Sigmoid colon (tissue), 4 donors: ENCODE measurements around the gene MGMT.

ENCODE experiments used
- EP300 ChIP-seq, 4 donors: sonication (generic); formaldehyde crosslinking; IDR thresholded peaks; one replicate each; pipeline ENCODE4 v1.6.1; 2017; ENCODE audit warnings: antibody characterized with exemption in 4 of 4
- TF ChIP-seq, protein P1 (sequence below), 4 experiments: fragments of 450-650 bp in 3 of 4; fragments of 200-600 bp in 1 of 4; IDR thresholded peaks; one replicate each; pipeline ENCODE4 v1.5.1; 2016 to 2019; ENCODE audit warnings: antibody characterized with exemption in 4 of 4, mild to moderate bottlenecking in 3 of 4, moderate library complexity in 2 of 4

GRCh38 chr10:129505500-129506075 lies 38.5 kb downstream of the MGMT start:
- TF ChIP-seq, protein P1, sequence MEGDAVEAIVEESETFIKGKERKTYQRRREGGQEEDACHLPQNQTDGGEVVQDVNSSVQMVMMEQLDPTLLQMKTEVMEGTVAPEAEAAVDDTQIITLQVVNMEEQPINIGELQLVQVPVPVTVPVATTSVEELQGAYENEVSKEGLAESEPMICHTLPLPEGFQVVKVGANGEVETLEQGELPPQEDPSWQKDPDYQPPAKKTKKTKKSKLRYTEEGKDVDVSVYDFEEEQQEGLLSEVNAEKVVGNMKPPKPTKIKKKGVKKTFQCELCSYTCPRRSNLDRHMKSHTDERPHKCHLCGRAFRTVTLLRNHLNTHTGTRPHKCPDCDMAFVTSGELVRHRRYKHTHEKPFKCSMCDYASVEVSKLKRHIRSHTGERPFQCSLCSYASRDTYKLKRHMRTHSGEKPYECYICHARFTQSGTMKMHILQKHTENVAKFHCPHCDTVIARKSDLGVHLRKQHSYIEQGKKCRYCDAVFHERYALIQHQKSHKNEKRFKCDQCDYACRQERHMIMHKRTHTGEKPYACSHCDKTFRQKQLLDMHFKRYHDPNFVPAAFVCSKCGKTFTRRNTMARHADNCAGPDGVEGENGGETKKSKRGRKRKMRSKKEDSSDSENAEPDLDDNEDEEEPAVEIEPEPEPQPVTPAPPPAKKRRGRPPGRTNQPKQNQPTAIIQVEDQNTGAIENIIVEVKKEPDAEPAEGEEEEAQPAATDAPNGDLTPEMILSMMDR (IDR thresholded peaks at IDR 0.05), result no peak
- TF ChIP-seq EP300 (IDR thresholded peaks at IDR 0.05), result no peak
